BE2C (cell line): ENCODE data around the gene UTP3.
"Not testable (repeated sequence)": the region's sequence is repeated elsewhere in the genome, so short reads cannot be mapped to it uniquely, and the experiment has no call there.

Experiments used
- DNase-seq: peaks from one replicate; pipeline ENCODE4 v3.0.0-alpha.2; 2020
- H3K27me3 ChIP-seq: fragments of 250-450 bp; sonication (Bioruptor Pico); 2 replicates; pipeline ENCODE4 v1.5.1; 2020; ENCODE audit warnings: mild to moderate bottlenecking
- H3K36me3 ChIP-seq: fragments of 250-450 bp; sonication (Bioruptor Pico); 2 replicates; pipeline ENCODE4 v1.5.1; 2020; ENCODE audit warnings: mild to moderate bottlenecking
- H3K4me1 ChIP-seq: fragments of 250-450 bp; sonication (Bioruptor Pico); 2 replicates; pipeline ENCODE4 v1.5.1; 2020
- H3K4me3 ChIP-seq: 2 replicates; pipeline ENCODE4 v1.5.1; 2011; ENCODE audit warnings: low read depth, low read length
- H3K9me3 ChIP-seq: fragments of 250-450 bp; sonication (Bioruptor Pico); 2 replicates; pipeline ENCODE4 v1.5.1; 2020
- TF ChIP-seq, protein P1 (sequence below): IDR thresholded peaks from 2 replicates; pipeline ENCODE4 v1.5.1; 2012; ENCODE audit warnings: mild to moderate bottlenecking, low read depth, low read length

The UTP3 gene

DNA sequence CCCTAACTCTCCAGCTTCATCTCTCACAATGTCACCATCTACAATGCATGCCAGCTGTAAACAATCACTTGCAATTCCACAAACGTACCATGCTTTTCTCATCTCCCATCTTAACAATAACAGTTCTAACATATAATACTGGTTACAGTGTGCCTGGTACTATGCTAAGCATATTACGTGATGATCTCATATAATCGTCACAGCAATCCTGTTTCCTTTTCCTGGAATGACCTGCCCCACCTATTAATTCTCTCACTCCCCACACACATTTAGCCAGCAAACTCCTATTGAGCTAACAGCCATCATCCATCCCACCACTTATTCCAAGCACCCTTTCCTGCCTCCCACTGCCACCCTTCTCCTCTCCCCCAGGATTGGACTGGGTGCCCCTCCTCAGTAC is 29.9 kb upstream of the UTP3 start:
- Histone ChIP-seq H3K4me3 (no peak overlapping the region), H3K9me3 (no peaks in the 10 kb centered on the region), H3K36me3 (no peaks in the 10 kb centered on the region), H3K4me1 (no peaks in the 10 kb centered on the region), H3K27me3 (0 out of 2 replicates have a peak, but pooled peaks cover 3% of the 10 kb centered on the region)
- DNase-seq = no peak
- TF ChIP-seq, protein P1, sequence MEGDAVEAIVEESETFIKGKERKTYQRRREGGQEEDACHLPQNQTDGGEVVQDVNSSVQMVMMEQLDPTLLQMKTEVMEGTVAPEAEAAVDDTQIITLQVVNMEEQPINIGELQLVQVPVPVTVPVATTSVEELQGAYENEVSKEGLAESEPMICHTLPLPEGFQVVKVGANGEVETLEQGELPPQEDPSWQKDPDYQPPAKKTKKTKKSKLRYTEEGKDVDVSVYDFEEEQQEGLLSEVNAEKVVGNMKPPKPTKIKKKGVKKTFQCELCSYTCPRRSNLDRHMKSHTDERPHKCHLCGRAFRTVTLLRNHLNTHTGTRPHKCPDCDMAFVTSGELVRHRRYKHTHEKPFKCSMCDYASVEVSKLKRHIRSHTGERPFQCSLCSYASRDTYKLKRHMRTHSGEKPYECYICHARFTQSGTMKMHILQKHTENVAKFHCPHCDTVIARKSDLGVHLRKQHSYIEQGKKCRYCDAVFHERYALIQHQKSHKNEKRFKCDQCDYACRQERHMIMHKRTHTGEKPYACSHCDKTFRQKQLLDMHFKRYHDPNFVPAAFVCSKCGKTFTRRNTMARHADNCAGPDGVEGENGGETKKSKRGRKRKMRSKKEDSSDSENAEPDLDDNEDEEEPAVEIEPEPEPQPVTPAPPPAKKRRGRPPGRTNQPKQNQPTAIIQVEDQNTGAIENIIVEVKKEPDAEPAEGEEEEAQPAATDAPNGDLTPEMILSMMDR = no peak

GRCh38 chr4:70660106-70660505 is 28.2 kb upstream of the UTP3 start:
- H3K36me3 ChIP-seq = no peaks in the 10 kb centered on the region
- DNase-seq = no peak
- no peaks in the 10 kb centered on the region for H3K9me3 ChIP-seq
- TF ChIP-seq, protein P1 = no peak
- no peak overlapping the region for H3K4me3 ChIP-seq
- H3K4me1 ChIP-seq = no peaks in the 10 kb centered on the region
- 0 out of 2 replicates have a peak, but pooled peaks cover 3% of the 10 kb centered on the region for H3K27me3 ChIP-seq

GRCh38 chr4:70661309-70661922 is 26.9 kb upstream of the UTP3 start:
- H3K36me3 ChIP-seq, DNase-seq, H3K27me3 ChIP-seq, H3K4me3 ChIP-seq, H3K4me1 ChIP-seq, H3K9me3 ChIP-seq: not testable (repeated sequence)

DNA sequence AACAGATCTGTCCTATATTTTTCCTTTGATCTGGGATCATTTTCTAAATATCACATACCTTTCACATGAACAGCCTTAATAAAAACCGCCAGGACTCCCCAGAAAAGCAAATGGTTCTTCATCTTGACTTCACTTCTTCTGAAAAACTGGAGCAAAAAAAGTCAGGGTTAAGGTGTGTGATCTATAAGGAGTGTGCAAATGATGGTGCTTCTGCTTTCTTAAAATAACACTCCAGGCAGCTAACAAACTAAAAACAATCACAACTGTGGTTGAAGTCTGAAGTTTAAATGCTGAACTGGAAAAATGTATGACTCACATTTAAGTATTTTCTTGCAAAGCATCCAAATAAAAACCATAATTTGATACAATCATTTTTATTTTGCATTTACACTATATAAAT is 22.0 kb upstream of the UTP3 start, which contains the start of gene JCHAIN:
Gene JCHAIN, minus strand, starts transcription at position 140 of the 400 bp plus-strand sequence. Its CDS starts 18 bp downstream, at position 122.
- H3K4me3 ChIP-seq = no peak within 1 kb of the TSS
- H3K27me3 ChIP-seq = no peaks in the 10 kb centered on the region; the same call in none of the 2 replicates
- H3K9me3 ChIP-seq = no peaks in the 10 kb centered on the region
- no peaks in the 10 kb centered on the region for H3K36me3 ChIP-seq
- no peaks in the 10 kb centered on the region for H3K4me1 ChIP-seq
- TF ChIP-seq, protein P1 = no peak
- no peak for DNase-seq

DNA sequence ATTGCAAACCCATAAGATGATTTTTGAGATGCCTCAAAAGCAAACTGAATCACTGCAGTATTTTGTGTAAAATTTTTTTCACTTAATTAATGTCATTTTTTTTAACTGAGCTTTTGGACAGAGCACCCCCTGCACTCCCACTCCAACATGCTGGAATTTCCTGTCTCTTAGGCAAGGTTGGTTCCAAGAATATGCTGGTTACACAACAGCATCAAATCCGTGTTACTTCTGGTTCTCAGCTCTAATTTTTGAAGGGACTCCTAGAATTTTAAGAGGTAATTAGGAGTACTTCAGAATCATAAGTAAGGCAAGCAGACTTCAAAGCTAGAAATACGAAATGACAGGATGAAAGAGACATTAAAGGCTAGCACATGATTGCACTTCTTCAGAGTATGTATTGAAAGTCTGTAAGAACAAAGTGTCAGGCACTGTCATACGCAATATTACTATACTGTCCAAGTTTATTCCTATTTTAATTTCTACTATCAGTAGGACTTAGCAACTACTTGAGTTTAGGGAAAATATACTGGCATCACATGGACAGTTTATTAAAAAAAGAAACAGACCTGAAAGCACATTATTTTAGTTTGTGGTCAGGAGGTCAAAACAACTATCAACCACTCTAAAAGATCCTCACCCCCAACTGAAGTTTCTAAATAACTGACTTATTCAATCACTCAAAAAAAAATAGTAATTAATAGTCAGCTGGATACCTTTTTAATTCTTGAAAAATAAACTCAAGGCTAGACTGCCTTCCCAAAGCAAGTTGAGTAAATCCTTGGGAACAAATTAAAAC is 20.4 kb upstream of the UTP3 start:
- Histone ChIP-seq H3K9me3 (no peaks in the 10 kb centered on the region), H3K27me3 (no peaks in the 10 kb centered on the region; the same call in none of the 2 replicates), H3K4me3 (no peak overlapping the region), H3K4me1 (no peaks in the 10 kb centered on the region), H3K36me3 (no peaks in the 10 kb centered on the region)
- TF ChIP-seq, protein P1 = no peak
- no peak for DNase-seq

GRCh38 chr4:70670332-70671014 is 17.9 kb upstream of the UTP3 start:
- Histone ChIP-seq H3K4me3 (no peak overlapping the region), H3K9me3 (no peaks in the 10 kb centered on the region), H3K36me3 (no peaks in the 10 kb centered on the region), H3K27me3 (no peaks in the 10 kb centered on the region; the same call in none of the 2 replicates), H3K4me1 (no peaks in the 10 kb centered on the region)
- TF ChIP-seq, protein P1 = no peak
- DNase-seq = no peak
